Stimulated activated CD8-positive, alpha-beta memory T cell treated with anti-CD3 and anti-CD28 coated beads, Interleukin-12 subunit alpha, Interleukin-12 subunit beta, amount 100 ng/mL, for 1 hour (primary cell): ENCODE results near the gene ADPRH.

Experiments
- DNase-seq: peaks from one replicate; pipeline ENCODE4 v3.0.0-alpha.2; 2020; ENCODE audit warnings: low read depth

The ADPRH gene

DNA sequence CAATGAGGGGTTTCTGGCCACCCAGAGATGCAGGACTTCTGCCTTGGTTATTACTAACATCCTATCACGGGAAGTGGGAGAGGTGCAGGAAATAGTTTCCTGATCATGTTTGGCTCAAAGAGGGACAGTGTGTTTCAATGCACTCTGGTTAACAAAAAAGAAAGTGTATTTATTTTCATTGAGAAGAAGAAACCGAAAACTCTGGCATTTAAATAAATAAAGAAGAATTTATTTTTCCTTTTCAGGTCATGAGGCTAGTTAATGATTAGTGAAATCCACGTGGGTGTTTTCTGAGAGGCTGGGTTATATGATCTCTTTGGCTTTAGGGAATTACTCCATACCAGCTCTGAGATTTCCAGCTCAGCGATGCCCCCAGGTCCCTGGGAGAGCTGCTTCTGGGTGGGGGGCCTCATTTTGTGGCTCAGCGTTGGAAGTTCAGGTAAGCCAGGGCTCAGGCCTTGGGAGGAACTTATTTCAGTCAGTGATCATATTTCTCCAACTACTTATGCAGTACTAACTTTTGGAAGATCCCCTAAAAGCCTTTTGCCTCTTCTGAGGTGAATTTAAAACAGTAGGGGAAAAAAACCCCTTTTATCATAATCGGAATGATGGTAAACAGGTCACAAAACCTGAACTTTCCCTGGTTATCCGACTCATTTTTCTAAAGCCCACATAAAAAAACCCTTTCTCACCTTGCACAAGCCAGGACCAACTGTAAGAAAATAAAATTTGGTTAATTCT, 18.4 kb downstream of the ADPRH start, which contains the start of gene PLA1A:
Gene PLA1A (plus strand): TSS at position 338 of the 741 bp plus-strand sequence. CDS start 29 bp downstream, at position 367.
- no peak for DNase-seq

DNA sequence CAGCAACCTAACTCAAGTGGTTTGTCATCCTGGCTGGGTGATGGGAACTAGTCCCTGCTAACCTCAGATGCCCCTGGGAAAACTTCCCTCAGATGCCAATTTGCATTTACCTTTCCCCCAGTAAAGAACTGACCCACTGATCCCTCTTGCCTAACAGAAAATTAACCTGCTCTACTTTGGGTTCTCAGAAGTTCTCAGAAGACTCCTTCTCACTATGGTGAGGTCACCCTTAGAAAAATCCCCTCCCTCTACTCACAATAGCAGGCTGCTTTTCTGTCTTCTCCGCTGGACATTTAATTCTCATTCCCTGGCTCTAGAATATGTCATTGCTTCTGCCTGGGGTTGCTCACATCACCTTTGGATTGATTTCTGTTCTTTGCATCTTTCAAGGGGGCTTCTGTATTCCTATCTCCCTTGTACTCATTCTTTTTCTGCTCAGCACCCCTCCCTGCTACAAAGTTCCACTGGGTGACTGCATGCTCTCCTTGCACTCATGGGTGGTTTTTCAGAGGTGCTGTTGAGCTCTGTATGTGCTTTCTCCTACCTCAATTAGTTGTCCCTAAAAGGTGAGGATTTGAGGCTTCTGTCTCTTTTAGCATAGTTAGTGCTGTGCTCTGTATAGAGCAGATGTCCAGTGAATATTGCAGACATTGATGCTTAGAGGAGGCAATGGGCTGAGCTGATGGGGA, 19.3 kb downstream of the ADPRH start:
- no peak for DNase-seq

DNA sequence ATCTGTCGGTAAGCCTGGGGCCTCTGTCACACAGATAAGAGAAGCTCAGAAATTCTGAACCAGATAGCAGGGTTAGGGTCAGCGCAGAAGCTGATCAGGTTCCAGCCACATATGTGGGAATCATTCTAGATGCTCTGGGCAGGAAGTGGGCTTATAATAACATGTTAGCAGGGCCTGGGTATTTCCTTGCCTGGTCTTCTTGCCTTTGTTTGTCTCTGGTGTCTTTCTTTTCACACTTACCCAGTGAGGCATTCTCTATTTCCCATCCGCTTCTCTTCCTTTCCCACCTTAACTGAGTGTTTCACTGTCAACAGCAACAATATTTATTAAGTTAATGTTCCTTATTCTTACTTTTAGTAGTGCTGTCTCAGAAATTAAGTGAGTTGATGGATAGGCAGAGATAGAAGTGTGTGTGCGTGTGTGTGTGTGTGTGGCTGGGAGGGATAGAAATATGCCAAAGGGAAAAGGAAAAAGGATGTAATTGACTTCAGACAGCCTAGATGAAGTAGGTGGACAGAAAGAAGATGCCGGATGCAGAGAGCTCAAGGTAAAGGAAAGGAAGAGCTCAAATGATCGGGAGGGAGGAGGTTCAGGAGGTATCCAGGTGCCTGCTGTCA, 20.4 kb downstream of the ADPRH start:
- DNase-seq, result no peak

DNA sequence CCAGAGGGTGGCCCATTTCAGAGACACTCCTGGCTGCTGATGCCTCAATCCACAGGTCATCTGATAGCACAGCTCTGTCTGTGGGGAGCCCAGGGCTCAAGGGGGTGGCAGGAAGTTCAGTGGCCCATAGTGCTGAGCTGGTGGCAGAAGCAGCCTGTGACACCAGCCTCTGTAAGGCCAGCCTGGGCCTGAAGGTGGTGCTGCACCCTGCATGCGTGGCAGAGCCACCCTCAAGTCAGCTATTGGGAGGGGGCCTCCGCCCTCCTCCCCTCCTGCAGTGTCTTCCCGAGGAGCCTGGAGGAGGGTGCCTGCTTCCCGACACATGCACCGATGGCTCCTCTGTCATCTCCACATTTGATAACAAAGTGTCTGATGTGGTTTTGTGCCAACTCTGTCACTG, 21.4 kb downstream of the ADPRH start:
- DNase-seq, result no peak

DNA sequence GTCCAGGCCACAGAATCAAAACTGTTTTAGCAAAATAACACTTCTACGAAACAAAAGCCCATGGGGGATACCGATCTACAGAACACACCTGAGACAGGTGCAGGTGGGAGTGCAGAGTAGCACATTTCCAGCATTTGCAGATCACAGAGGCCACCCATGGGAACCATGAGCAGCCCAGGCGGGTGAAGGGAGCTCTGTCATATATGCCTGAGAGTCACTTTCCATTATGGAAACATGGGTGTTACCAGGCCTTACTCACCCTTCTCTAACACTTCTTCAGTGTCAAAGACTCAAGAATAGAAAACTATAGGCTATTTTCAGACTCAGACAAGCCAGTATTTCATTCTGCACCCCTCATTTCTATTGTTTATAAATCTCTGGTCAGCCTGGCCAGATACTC, 21.9 kb downstream of the ADPRH start:
- DNase-seq, result no peak

DNA sequence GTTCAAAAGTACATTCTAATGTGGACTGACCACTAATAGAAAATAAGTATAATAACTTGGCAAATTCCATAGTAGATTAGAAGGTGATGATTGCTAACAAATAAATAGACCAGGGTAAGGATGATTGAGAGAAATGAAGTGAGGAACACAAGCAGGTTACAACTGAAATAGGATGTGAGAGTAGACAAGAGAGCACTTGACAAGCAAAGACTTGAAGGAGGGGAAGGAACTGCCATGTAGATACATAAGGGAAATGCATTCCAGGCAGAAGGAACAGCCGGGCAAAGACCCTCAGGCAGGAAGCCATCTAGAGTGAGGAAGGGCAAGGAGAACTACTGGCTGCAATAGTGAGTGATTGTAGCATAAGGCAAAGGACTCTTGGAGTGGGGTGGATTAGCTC, 23.4 kb downstream of the ADPRH start:
- no peak for DNase-seq

DNA sequence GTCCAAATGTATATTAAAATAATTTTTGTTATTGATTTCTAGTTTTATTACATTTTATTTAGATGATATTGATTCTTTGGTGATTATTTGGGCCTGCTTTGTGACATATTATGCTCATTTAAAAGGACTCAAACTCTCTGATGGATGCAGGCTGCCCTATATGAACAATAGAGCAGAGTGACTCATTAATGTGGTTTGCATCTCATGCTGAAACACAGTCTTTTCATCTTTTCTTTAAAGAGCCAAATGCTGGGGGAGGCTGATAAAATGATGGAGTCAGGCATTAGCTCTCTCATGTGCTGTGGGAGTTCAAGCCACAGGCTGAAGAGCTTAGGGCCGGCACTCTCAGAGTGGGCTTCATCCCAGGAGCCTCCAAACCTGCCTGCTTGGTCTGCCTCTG, 25.6 kb downstream of the ADPRH start:
- no peak for DNase-seq

DNA sequence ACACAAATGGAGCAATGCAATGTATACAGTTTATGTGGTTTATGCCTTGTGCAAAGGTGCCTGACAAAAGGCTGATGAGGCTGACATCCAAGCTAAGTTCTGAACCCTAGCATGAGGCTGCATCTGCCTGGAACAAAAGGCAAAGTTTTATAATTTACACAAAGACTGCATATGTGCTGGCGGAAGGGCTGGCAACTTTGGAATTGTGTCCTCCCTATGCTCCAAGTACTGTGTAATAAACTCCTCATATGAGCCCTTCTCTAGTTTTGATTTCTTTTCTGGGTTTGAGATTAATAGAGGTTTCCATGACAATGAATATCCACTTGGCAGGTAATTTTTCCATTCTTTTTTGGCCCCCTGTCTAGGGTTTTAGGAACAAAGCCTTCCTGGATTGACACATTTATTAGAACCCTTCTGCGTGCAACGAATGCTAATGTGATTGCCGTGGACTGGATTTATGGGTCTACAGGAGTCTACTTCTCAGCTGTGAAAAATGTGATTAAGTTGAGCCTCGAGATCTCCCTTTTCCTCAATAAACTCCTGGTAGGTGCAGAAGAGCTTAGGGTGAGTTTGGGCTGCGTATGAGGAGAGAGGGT, 29.2 kb downstream of the ADPRH start:
- no peak for DNase-seq

DNA sequence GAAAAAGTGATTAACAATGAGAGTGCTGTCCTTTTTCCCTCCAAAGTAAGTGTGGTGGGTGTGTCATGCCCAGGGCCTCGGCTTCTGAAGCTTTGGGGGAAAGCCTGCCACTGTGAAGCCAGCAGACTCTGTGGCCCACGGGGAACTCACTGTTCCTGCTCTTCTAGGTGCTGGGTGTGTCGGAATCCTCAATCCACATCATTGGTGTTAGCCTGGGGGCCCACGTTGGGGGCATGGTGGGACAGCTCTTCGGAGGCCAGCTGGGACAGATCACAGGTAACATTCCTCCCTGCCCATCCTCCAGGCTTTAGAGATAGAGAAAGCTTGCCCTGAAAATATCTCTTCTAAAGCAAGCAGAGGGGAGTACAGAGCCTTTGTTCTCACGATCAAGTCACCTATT, 30.0 kb downstream of the ADPRH start:
- no peak for DNase-seq

DNA sequence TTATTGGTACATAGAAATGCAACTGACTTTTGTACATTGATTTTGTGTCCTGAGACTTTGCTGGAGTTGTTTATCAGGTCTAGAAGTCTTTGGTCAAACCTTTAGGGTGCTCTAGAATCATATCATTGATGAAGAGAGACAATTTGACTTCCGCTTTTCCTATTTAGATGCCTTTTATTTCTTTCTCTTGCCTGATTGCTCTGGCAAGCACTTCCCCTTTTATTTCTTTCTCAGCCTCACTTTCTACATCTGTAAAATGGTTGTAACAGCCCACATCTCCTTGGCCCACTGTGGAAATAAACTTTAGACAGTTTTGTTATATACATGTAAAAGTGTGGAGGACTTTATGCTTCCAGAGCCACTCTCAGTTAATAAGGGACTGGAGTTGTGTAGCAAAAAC, 32.4 kb downstream of the ADPRH start:
- DNase-seq, result no peak

DNA sequence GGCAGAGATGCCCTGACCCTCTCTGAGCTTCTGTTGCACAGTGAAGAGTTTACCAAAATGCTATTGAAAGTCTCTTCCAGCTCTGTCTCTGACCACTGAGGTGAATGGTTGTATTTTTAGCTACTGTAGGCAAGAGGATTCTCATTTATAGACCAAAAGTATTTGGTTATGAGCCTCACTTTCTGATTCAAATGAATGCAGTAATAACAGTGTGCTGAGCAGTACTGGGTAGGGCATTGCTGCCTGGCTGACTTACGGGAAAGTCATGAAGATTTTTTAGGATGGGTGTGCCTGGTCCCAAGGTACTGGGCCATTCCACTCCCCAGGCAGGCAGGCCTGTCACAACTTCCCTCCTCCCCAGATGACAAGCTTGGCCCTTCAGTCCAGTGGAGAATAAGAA, 33.9 kb downstream of the ADPRH start:
- DNase-seq, result no peak

DNA sequence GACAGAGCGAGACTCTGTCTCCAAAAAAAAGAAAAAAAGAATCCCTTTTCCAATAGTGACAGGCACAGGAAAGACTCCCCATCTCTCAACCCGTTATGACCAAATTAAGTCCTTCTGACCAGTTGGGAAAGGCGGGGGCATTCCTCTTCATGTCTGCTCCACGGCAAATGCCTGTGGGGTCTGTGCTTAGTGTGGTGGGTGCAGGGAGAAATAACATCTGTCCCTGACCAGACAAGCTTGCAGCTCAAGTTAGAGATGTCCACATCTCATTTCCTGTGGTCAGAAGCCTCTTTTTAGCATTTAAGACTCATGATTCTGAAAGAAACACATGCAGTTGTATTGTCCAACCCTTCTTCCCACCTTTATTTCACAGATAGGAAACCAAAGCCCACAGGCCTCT, 34.6 kb downstream of the ADPRH start:
- DNase-seq, result no peak

DNA sequence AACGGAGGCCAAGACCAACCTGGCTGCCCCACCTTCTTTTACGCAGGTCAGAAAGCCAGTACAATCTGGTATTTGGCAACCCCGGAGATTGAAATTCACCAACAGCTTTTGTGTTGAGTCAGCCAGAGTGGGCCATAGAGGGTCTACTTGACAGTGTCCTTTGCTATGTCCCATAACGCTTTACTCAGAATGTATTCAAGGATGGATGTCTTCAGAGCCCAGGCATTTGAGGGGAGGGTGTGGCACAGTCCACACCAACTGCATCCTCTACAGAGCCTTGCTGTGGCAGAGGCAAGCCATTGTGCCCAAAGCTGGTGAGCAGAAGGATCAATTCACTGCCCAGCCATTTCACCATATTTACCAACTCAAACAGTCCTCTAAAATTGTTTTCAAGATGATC, 36.8 kb downstream of the ADPRH start:
- DNase-seq, result no peak

DNA sequence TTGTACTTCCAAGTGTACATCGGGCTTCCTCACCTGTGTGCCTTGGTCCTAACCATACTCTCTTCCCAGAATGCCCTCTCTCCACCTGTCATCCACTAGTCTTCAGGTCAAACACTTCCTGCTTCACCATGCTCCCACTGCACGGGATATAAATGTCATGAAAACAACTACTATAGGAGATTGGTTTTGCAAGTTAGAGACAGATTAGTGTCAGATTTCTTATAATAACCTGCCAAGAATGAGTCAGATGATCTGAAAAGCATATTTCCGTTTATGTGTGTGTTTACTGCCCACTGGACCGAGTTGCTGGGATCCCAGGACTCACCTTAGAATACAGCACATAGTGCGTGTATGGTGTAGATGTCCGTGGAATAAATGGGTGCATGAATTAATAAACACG, 39.8 kb downstream of the ADPRH start:
- no peak for DNase-seq

DNA sequence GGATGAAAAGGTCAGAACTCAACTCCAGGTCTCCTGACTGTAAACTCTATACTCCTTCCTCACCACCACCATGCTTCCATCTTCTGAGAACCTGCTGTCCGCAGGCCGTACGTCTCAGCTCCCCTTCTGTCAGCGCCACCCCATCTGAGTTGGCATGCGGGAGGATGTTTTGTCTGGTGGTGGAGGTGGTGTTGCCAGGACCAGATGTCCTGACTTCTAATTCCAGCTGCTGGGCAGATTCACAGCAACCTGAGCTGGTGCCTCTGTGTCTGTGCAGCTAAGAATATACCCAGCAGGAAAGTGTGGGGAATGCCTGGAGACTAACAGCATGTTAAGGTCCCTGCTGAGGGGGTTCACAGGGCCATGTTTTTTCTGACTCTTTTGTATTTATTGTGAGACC, 41.6 kb downstream of the ADPRH start:
- DNase-seq, result no peak

DNA sequence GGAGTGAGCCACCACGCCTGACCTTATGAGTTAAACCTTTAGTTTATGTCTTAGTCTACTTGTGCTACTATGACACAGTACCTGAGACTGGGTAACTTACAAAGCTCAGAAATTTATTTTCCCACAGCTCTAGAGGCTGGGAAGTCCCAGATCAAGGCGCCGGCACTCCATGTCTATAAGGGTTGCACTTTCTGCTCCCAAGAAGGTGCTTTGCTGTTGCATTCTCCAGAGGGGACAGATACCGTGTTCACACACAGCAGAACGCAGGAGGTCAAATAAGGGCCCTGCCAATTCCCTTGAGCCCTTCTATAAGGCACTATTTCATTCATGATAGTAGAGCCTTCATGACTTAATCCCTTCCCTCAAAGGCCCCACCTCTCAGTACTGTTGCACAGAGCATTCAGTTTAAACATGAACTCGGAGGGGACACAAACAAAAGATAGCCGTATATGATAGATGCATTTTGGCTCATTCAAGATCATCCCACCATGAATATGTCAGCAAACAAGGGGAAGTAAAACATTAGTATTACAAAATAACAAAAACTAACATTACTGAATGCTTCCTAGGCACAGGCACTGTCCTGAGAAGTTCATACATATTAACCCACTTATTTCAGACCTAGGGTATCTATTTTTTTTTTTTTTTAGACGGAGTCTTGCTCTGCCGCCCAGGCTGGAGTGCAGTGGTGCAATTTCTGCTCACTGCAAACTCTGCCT, 44.9 kb downstream of the ADPRH start:
- no peak for DNase-seq

DNA sequence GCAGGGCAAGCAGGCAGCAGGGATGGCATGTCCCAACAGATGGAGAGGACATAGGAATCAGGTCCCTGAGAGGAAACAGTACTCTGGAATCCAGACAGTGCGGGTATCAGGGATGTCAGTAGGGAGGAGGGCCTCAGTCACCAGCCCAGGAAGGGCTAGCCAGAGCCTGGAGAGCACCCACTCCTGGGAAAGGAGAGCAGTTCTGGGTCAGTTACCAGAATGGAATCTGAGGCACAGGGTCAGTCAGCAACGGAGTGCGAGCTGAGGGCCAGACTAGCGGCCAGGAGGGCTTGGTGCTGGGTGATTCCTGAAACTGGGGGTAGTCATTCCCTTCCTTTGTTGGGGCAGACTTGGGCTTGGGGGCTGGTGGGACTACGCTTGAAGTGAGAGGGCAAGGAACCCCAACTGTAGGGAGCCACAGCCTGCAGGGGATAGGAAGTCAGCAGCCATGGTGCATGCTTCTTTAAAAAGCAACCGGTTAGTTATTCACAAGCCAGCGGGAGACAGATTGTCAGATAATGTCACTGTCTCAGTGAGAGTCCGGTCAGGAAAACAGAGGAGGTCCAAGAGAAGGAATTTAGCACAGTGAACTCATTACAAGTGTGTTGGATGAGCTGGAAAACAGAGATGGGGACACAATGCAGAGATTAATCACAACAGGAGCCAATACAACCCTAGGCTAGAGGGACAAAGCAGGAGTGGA, 46.3 kb downstream of the ADPRH start:
- DNase-seq, result no peak

DNA sequence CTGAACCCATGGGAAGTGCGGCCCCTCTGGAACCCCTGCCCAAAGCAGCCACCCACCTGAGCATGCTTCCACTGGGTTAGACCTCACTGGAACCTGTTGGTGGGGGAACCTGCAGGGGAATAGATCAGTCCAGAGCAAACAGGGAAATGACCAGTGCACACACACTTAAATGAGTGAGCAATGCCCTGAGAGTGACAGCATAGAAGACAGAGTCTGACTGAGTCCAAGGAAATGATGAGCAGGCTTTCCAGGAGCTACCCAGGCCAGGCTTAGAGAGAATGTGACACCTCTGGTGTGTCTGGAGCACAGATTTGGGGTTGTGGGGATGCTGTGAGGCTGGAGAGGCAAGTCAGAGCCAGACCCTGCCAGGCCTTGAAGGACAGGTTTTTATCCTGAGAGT, 46.9 kb downstream of the ADPRH start:
- DNase-seq, result no peak

DNA sequence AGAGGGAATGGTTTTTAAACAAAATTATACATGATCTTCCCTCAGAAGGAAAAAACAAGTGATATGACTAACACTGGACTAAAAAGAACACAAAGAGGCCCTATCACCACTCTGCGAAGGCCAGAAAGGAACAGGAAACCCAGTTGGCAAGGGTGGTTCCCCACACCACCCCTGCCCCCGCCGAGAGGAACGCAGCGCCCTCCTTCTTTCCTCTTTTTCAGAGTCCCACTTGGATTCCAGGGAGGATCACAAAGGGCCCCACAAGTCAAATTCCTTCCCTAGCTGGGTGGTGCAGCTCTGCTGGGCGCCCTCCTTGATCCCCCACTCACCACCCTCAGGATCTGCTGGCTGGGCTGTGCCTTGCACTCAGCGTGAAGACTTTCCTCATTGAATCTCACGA, 48.2 kb downstream of the ADPRH start:
- DNase-seq, result no peak

DNA sequence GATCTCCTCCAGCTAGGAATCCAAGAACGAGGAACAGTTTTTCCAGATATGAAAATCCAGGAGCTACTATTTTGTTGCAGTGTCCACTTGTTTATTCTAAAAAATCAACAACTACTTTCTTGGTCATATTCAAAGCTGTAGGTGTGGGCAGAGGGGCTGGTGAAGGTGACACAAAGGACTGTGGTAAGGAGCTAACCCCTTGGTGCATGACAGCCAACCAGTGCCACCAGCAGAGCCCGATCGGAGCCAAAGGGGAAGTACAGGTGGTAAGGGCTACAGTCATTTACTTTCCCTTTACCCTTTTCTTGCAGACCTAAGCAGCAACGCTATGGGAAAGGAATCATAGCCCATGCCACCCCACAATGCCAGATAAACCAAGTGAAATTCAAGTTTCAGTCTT, 49.1 kb downstream of the ADPRH start:
- no peak for DNase-seq

DNA sequence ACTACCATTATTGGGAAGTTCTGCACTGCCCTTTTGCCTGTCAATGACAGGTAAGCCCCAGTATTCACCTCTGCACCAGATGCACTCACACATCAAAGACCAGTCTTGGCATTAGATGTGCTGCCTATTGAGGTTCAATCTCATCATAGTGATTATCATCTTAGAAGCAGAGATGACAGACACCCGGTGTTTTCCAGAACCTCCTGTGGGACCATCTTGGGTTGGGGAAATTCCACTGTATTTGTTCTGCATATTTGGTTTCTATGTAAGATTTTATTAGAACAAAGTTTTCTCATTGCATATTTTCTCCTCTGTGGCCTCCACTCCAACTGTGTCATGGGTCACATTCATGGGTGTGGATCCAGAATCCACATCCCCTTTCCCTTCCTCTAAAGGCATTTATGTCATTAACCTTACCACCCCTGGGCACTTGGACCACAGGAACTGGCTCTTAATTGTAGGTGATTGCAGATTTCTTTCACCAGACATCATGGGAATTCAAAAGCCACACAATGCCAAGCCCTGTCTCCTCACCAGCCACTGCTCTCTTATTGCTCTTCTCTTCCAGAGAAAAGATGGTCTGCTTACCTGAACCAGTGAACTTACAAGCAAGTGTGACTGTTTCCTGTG, 49.6 kb downstream of the ADPRH start:
- DNase-seq, result no peak
